ENCODE results near the gene SLC16A8.
"Not testable (repeated sequence)": the region's sequence is repeated elsewhere in the genome, so short reads cannot be mapped to it uniquely, and the experiment has no call there.

The SLC16A8 gene

DNA sequence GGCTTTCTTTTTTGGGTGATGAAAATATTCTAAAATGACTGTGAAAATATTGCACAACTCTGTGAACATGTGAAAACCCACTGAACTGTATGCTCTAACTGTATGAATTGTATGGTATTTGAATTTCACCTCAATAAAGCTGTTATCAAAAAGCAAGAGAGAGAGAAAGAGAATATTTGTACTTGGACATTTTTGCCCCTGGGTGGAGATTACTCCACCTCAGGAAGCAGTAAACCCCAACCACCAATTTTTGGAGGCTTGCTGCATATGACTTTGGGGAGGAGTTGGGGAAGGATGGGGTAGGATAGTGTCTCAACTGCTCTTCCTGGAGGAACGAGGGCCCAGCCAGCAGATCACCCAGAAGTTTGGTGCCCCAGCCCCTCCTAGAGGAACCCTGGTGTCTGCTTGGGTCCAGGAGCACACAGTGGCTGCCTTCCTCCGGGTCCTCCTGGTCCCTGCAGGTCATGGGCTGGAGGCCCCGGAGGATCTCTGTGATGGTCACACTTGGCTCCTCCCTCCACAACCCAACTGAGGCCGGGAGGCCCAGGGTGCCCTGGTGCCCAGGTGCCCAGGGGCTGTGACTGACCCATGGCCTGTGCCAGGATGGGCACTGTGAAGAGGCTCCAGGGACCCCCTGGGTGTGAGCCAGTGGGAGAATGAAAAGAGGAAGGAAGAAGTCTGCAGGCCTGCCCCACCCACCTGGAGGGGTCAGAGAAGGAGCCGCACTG is 42.1 kb downstream of the SLC16A8 start:
- Histone ChIP-seq H3K79me2 (ENCODE audit: insufficient read depth, low read depth) (no peaks in the 10 kb centered on the region), H3K4me1 (ENCODE audit: low read depth, poor library complexity, severe bottlenecking) (no peaks in the 10 kb centered on the region), H4K20me1 (ENCODE audit: insufficient read depth) (no peaks in the 10 kb centered on the region), H3K36me3 (ENCODE audit: insufficient read depth) (no peaks in the 10 kb centered on the region), H3K9ac (no peak overlapping the region), H3K4me2 (no peak overlapping the region), H3K4me3 (IDR thresholded peaks at IDR 0.05; ENCODE audit: insufficient read depth, low read depth, low read length) (no peak overlapping the region), H2AFZ (ENCODE audit: low read depth) (no peak overlapping the region), H3K27ac (no peak overlapping the region), H3K27me3 (ENCODE audit: insufficient read depth, low read depth) (peaks cover 4% of the 10 kb centered on the region; the same call in 1 of the 2 replicates)
- TF ChIP-seq, protein P1, sequence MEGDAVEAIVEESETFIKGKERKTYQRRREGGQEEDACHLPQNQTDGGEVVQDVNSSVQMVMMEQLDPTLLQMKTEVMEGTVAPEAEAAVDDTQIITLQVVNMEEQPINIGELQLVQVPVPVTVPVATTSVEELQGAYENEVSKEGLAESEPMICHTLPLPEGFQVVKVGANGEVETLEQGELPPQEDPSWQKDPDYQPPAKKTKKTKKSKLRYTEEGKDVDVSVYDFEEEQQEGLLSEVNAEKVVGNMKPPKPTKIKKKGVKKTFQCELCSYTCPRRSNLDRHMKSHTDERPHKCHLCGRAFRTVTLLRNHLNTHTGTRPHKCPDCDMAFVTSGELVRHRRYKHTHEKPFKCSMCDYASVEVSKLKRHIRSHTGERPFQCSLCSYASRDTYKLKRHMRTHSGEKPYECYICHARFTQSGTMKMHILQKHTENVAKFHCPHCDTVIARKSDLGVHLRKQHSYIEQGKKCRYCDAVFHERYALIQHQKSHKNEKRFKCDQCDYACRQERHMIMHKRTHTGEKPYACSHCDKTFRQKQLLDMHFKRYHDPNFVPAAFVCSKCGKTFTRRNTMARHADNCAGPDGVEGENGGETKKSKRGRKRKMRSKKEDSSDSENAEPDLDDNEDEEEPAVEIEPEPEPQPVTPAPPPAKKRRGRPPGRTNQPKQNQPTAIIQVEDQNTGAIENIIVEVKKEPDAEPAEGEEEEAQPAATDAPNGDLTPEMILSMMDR (conservative IDR thresholded peaks at IDR 0.05; ENCODE audit: low read depth, low read length) = no peak

DNA sequence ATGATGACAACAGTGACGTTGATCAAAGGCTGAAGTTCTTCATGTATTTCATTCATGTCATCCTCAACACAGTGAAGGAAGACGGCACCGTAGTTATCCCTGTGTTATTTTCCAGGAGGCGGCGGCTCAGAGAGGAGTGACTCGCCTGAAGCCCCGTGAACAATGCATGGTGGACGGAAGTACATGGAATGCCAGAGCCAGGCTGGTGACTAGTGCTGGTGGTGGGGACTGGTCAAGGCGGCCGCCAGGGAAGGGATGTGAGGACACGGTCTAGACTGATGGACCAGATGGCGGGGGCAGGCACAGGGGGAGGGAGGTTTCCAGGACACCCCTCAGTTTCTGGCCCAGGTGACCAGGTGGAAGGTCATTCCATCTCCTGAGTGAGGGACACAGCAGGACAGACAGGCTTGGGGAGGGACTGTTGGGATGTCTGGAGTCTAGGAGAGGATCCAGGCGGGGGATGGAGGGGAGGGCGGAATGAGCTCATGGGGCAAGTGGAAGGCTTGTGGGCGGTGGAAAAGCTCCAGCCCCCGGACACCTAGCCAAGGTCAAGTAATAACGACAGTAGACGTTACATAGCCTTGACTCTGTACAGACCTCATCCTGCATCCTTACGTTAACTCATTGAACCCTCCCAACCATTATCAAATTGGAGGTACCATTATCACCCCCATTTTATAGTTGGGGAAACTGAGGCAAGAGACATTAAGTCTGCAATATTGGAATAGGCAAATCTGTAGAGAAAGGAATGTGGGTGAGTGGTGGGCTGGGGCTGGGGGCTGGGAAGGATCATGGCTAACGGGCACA is 42.8 kb downstream of the SLC16A8 start:
- Histone ChIP-seq H3K4me1 (ENCODE audit: low read depth, poor library complexity, severe bottlenecking) (no peaks in the 10 kb centered on the region), H3K79me2 (ENCODE audit: insufficient read depth, low read depth) (no peaks in the 10 kb centered on the region), H3K36me3 (ENCODE audit: insufficient read depth) (no peaks in the 10 kb centered on the region), H3K27me3 (ENCODE audit: insufficient read depth, low read depth) (peaks cover 2% of the 10 kb centered on the region; the same call in 1 of the 2 replicates), H3K27ac (no peak overlapping the region), H3K9ac (no peak overlapping the region), H3K4me2 (no peak overlapping the region), H2AFZ (ENCODE audit: low read depth) (no peak overlapping the region), H4K20me1 (ENCODE audit: insufficient read depth) (no peaks in the 10 kb centered on the region), H3K4me3 (IDR thresholded peaks at IDR 0.05; ENCODE audit: insufficient read depth, low read depth, low read length) (no peak overlapping the region)
- TF ChIP-seq, protein P1 (conservative IDR thresholded peaks at IDR 0.05; ENCODE audit: low read depth, low read length) = no peak

DNA sequence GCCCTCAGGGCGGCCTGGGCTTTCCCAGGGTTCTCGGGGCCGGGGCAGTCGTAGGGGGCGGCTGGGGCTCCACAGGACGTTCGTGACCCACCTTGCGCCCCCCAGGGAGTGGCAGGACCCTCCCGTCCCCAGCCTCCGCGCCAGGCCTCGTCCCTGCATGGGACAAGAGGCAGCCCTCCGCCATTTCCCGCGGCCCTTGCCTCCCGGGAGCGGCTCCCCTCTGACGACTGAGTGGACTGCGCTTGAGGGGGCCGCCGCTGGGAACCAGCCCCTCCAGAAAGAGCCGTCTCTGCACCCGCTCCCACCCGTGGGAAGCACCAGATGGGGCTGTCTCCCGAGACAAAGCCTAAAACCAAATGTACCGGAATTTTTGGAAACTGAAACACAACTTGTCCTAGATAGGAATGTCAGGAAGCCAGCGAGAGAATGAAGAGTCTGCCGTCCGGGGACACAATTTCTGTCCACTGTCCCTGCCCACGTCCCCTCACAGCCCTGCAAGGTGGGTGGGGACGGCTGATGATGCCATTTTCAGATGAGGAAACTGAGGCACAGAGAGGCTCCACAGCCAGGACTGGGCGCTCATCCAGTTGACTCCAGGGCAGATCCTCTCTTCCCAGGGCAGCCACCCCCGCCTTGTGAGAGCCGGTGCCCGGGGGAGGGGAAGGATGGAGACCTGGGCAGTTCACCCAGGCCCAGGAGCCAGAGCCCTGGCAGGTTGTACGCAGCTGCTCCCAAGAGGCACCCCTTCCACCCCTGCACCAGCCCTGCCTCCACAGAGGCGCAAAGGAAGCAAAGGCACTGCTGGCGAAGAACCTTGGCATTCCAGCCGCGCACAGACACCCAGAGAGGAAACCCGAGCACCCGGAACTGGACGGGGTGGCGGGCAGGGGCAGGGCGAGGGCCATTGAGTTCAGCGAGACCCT is 44.8 kb downstream of the SLC16A8 start:
- Histone ChIP-seq H3K27me3 (ENCODE audit: insufficient read depth, low read depth) (peaks cover 2% of the 10 kb centered on the region; the same call in 1 of the 2 replicates), H3K79me2 (ENCODE audit: insufficient read depth, low read depth) (no peaks in the 10 kb centered on the region), H3K4me2 (no peak overlapping the region), H3K9ac (no peak overlapping the region), H4K20me1 (ENCODE audit: insufficient read depth) (no peaks in the 10 kb centered on the region), H3K27ac (no peak overlapping the region), H3K4me1 (ENCODE audit: low read depth, poor library complexity, severe bottlenecking) (no peaks in the 10 kb centered on the region), H3K36me3 (ENCODE audit: insufficient read depth) (no peaks in the 10 kb centered on the region), H2AFZ (ENCODE audit: low read depth) (no peak overlapping the region), H3K4me3 (IDR thresholded peaks at IDR 0.05; ENCODE audit: insufficient read depth, low read depth, low read length) (no peak overlapping the region)
- TF ChIP-seq, protein P1 (conservative IDR thresholded peaks at IDR 0.05; ENCODE audit: low read depth, low read length) = no peak

DNA sequence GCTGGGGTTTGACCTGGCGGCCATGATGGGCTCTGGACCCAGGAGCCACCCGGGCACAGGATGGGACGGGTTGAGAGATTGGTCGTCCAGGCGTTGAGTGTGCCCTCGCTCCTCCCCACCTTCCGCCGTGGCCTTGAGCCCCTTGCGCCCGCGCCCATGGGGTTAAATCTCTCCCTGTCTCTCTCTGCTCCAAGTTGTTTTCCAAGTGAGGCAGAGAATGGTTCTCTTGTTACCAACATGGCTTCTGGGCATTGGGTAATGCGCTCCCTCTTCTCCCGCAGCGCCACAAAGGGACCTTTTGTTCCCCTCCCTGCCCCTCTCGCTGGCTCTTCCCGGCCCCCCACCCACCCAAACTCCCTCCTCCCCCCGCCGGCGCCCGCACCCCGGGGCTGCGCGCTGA is 45.6 kb downstream of the SLC16A8 start:
- TF ChIP-seq, protein P1 (conservative IDR thresholded peaks at IDR 0.05; ENCODE audit: low read depth, low read length) = no peak
- Histone ChIP-seq H3K9ac (no peak overlapping the region), H3K79me2 (ENCODE audit: insufficient read depth, low read depth) (no peaks in the 10 kb centered on the region), H3K4me1 (ENCODE audit: low read depth, poor library complexity, severe bottlenecking) (no peaks in the 10 kb centered on the region), H2AFZ (ENCODE audit: low read depth) (no peak overlapping the region), H3K36me3 (ENCODE audit: insufficient read depth) (no peaks in the 10 kb centered on the region), H3K4me3 (IDR thresholded peaks at IDR 0.05; ENCODE audit: insufficient read depth, low read depth, low read length) (no peak overlapping the region), H3K4me2 (no peak overlapping the region), H4K20me1 (ENCODE audit: insufficient read depth) (no peaks in the 10 kb centered on the region), H3K27me3 (ENCODE audit: insufficient read depth, low read depth) (peaks cover 2% of the 10 kb centered on the region; the same call in 1 of the 2 replicates), H3K27ac (no peak overlapping the region)

DNA sequence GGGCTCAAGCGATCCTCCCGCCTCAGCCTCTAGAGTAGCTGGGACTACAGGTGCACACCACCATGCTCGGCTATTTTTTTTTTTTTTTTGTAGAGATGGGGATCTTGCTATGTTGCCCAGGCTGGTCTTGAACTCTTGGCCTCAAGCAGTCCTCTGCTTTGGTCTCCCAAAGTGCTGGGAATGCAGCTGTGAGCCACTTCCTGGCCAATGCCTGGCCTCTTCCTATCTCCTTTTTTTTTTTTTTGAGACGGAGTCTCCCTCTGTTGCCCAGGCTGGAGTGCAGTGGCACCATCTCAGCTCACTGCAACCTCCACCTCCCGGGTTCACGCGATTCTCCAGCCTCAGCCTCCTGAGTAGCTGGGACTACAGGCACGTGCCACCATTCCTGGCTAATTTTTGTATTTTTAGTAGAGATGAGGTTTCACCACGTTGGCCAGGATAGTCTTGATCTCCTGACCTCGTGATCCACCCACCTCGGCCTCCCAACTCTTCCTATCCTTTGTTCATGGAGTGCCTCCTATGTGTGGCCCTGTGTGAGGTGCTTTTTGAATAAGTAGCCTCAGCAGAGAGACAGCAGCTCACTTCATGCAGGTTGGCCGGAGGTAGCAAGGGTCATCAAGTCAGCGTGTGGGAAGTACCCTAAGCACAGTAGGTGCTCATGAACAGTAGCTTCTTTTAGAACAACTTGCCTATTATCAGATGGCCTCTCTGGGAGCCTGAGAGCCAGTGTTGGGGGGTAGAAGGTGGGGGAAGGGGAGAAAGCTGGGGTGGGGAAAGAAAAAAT is 46.4 kb downstream of the SLC16A8 start:
- H3K4me3 ChIP-seq (IDR thresholded peaks at IDR 0.05; ENCODE audit: insufficient read depth, low read depth, low read length); H3K4me2 ChIP-seq; H2AFZ ChIP-seq (ENCODE audit: low read depth); H3K79me2 ChIP-seq (ENCODE audit: insufficient read depth, low read depth); H3K27me3 ChIP-seq (ENCODE audit: insufficient read depth, low read depth); H3K36me3 ChIP-seq (ENCODE audit: insufficient read depth); H3K4me1 ChIP-seq (ENCODE audit: low read depth, poor library complexity, severe bottlenecking); H3K27ac ChIP-seq; H4K20me1 ChIP-seq (ENCODE audit: insufficient read depth); H3K9ac ChIP-seq: not testable (repeated sequence)
